WERI-Rb-1 (cell line): ENCODE data around the gene EIF2S3.
A peak's percentile ranks its signal among the peaks of the same experiment; 100 is the strongest.

ENCODE experiments used
- DNase-seq: peaks from one replicate; pipeline ENCODE4 v3.0.0-alpha.2; 2020
- H3K27ac ChIP-seq: fragments of 250-450 bp; sonication (Bioruptor Pico); 2 replicates; pipeline ENCODE4 v1.5.1; 2020; ENCODE audit warnings: mild to moderate bottlenecking, moderate library complexity
- H3K27me3 ChIP-seq: fragments of 250-450 bp; sonication (Bioruptor Pico); 2 replicates; pipeline ENCODE4 v1.5.1; 2021; ENCODE audit warnings: mild to moderate bottlenecking, low read depth, moderate library complexity; ENCODE audit not compliant: insufficient read depth, severe bottlenecking
- H3K36me3 ChIP-seq: fragments of 250-450 bp; sonication (Bioruptor Pico); 2 replicates; pipeline ENCODE4 v1.5.1; 2020; ENCODE audit warnings: mild to moderate bottlenecking, moderate library complexity
- H3K4me3 ChIP-seq: 2 replicates; pipeline ENCODE4 v1.5.1; 2011; ENCODE audit warnings: low read depth, mild to moderate bottlenecking, control low read depth, low read length
- H3K9me3 ChIP-seq: fragments of 250-450 bp; sonication (Bioruptor Pico); 2 replicates; pipeline ENCODE4 v1.5.1; 2021; ENCODE audit warnings: mild to moderate bottlenecking, moderate library complexity; ENCODE audit not compliant: severe bottlenecking
- TF ChIP-seq, protein P1 (sequence below): IDR thresholded peaks from 2 replicates; pipeline ENCODE4 v1.5.1; 2011; ENCODE audit warnings: low read depth, mild to moderate bottlenecking, control low read depth, inconsistent platforms, low read length

Gene EIF2S3

DNA sequence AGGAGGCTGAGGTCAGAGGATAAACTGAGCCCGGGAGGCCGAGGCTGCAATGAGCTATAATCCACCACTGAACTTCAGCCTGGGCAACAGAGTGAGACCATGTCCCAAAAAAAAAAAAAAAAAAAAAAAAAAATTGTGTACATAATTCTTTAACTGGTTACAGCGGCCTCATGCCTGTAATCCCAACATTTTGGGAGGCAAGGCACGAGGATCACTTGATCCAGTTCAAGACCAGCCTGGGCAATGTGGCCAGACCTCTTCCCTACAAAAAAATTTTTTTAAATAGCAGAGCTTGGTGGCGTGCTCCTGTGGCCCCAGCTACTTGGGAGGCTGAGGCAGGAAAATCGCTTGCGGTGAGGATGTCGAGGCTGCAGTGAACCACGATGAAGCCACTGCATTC, 37.1 kb upstream of the EIF2S3 start:
- Histone ChIP-seq H3K4me3 (no peak overlapping the region), H3K36me3 (peaks cover 12% of the 10 kb centered on the region), H3K27me3 (peaks cover 26% of the 10 kb centered on the region), H3K27ac (no peak overlapping the region), H3K9me3 (no peaks in the 10 kb centered on the region)
- no peak for DNase-seq
- TF ChIP-seq, protein P1, sequence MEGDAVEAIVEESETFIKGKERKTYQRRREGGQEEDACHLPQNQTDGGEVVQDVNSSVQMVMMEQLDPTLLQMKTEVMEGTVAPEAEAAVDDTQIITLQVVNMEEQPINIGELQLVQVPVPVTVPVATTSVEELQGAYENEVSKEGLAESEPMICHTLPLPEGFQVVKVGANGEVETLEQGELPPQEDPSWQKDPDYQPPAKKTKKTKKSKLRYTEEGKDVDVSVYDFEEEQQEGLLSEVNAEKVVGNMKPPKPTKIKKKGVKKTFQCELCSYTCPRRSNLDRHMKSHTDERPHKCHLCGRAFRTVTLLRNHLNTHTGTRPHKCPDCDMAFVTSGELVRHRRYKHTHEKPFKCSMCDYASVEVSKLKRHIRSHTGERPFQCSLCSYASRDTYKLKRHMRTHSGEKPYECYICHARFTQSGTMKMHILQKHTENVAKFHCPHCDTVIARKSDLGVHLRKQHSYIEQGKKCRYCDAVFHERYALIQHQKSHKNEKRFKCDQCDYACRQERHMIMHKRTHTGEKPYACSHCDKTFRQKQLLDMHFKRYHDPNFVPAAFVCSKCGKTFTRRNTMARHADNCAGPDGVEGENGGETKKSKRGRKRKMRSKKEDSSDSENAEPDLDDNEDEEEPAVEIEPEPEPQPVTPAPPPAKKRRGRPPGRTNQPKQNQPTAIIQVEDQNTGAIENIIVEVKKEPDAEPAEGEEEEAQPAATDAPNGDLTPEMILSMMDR = no peak

DNA sequence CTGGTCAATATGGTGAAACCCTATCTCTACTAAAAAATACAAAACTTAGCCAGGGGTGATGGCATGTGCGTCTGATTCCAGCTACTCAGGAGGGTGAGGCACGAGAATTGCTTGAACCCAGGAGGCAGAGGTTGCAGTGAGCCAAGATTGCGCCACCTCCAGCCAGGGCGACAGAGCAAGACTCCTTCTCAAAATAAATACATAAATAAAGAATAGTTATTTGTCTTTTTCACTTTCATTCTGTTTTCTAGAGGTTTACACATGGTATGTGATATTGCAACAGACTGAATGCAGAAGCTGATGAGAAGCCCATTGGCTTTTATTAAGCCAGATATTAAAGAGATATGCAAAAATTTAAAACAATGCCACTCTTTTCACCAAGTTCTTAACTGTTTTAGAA, 35.9 kb upstream of the EIF2S3 start:
- TF ChIP-seq, protein P1 = no peak
- Histone ChIP-seq H3K36me3 (peaks cover 15% of the 10 kb centered on the region), H3K4me3 (no peak overlapping the region), H3K27ac (no peak overlapping the region), H3K9me3 (peaks cover 4% of the 10 kb centered on the region), H3K27me3 (peaks cover 27% of the 10 kb centered on the region)
- DNase-seq = no peak

DNA sequence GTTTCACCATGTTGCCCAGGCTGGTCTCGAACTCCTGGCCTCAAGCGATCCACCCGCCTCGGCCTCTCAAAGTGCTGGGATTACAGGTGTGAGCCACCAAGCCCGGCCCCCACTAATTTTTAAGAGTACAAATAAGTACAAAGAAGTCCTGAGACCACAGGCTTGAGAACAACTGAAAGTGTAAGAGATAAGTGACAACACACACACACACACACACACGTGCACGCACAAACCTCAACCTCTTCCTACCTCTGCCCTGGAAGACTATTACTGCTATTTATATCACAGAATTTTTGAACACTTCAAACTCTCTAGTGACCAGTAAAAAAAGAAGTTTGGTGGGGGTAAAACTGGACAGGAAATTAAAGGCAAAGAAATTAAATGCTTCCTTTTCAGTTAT, 35.3 kb upstream of the EIF2S3 start:
- TF ChIP-seq, protein P1 = no peak
- H3K4me3 ChIP-seq = no peak overlapping the region
- DNase-seq = no peak
- no peak overlapping the region for H3K27ac ChIP-seq
- H3K36me3 ChIP-seq = peaks cover 15% of the 10 kb centered on the region
- H3K9me3 ChIP-seq = peaks cover 4% of the 10 kb centered on the region
- peaks cover 32% of the 10 kb centered on the region for H3K27me3 ChIP-seq

DNA sequence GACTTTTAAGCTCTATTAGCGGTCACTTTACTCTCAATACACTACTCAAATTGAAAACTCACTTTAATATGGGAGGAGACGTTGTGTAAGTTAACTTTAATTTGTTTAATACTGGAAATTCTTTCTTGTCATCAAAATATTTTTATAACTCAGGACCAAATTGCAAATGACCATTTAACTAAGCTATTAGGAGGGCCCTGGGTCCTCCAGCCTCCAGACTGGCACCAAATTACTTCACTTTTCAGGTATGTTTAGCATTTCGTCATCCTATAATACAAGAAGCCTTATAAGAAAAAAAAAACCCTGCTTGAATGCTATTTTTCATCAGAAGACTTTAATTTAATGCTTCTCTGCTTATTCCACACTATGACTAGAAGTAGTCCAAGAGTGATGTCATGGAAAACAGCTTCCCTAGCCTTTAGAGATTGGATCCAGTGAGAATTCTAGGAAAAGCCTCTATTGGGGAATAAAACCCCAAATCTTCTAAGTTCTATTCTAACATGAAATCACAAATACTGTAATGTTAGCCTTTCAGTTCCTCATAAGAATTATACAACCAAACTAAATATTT, 34.4 kb upstream of the EIF2S3 start:
- no peak overlapping the region for H3K27ac ChIP-seq
- peaks cover 4% of the 10 kb centered on the region for H3K9me3 ChIP-seq
- no peak for DNase-seq
- peaks cover 27% of the 10 kb centered on the region for H3K27me3 ChIP-seq
- H3K4me3 ChIP-seq = no peak overlapping the region
- H3K36me3 ChIP-seq = peaks cover 12% of the 10 kb centered on the region
- TF ChIP-seq, protein P1 = no peak

DNA sequence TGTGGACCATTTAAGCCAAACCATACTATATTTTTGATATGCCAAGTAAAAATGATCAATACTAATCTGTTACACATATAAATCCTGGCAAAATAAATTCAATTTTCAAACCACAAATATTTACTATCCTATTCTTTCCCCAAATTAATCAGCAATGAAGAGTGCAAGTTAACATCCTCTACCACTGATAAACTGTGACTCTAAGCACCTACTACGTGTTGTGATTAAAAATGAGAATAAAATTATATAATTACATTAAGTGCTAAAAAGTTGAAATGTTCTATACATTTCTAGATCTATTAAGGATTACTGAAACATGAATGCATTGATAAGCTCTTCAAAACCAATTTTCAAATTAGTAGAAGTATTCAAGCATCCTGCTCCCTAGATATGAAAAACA, 31.2 kb upstream of the EIF2S3 start:
- no peak for DNase-seq
- Histone ChIP-seq H3K4me3 (peak overlapping the region; percentile 78), H3K36me3 (peaks cover 6% of the 10 kb centered on the region), H3K27me3 (peaks cover 23% of the 10 kb centered on the region), H3K27ac (peak overlapping the region; percentile 92), H3K9me3 (peaks cover 4% of the 10 kb centered on the region)
- TF ChIP-seq, protein P1 = no peak
